NOMO-1 (cell line): Measurements from ENCODE around the gene SAP30L.

ENCODE experiments used
- DNase-seq, 2 experiments: peaks; one replicate each; lab custom pipeline; 2025; ENCODE audit not compliant: unreplicated experiment in 2 of 2; lab: John Stamatoyannopoulos, UW

The SAP30L gene, protein sequence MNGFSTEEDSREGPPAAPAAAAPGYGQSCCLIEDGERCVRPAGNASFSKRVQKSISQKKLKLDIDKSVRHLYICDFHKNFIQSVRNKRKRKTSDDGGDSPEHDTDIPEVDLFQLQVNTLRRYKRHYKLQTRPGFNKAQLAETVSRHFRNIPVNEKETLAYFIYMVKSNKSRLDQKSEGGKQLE

DNA sequence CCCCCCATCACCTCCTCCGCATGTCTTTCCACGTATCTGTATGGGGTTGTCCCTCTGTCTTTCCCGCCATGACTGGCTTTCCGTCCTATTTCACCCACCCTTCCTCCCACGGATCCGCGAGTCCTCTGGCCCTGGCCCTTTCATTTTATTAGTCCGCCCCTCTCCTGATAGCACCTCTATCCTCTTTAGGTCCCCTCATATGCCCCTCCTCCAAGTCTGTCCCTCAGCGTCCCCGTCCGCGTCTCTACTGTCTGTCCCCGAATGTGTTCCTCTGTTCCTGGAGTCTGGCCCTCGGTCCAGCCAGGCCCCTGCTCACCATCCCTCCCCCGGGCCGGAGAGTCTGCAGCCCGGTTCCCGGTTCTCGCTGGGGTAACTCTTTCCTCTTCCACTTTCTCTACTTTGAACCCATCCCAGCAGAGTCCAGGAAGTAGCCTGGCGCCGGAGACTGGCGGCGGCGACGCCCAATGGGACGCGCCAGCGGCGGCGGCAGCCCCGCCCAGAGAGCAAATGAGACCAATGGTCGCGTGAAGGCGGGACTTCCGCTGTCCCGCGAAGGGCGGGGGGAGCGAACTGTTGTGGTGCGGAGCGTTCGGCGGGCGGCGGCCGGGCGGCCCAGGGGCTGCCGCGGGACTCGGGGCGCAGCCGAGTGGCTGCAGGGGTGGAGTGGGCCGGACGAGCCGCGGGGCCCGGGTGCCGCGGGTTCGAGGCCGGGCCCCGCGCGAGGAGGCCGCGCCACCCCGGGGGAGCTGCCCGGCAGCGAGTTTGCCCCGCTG lies at the start of gene SAP30L:
Gene SAP30L, plus strand, starts transcription at position 576 of the 773 bp plus-strand sequence. CDS start 608 bp downstream, outside the sequence.
- DNase-seq = peak; percentile 87 to 88

DNA sequence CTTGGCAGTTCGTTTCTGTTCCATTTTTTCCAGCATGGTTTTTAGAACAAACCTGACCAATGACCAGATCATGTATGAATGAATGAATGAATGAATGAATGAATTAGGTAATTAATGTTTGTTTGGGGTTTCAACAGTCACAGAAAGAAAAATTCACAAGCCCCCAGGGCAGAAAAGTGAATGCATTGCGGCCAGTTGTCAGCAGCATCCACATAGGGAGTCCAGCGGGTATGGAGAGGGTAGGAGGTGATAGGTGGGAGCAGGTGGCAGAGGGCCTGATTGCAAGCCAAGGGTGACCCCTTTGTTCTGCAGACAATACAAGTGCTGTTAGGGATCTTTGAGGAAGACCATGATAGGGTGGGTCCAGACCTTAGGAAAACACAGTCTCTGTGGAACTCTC lies 49.7 kb upstream of the SAP30L start:
- DNase-seq = no peak

DNA sequence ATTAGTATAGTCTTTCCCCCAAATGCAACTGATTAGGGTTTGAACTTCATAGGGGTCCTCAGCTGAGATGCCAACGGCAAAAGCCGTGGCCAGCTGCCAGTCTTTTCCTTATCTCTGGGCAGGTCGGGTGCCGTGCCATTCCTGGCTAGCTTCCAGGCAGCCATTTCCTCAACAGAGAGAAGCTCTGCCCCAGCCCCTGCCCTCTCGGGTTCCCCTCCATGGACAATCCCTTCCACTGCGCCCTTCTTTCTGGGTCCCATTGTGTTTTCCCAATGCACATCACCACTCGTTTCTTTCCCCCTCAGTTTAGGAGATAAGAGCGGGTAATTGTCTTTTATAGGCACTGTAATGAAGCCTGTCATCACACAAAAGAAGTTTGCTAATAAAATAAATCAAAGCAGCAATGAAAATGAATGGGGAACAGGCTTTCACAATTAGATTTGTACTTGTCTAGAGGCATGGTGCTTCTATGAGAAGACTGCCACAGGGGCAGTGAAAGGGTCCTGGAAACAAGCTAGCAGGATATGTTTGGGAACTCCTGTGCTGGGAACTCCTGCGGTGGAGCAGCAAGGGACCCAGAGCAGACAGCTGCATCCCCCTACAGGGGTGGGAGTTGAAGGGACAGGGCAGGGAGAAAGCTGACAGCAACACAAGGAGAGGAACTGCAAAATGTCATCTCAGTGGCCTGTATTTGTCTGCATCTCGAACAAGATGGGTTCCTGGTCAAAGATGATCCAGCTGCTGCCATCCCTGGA lies 48.0 kb upstream of the SAP30L start:
- no peak for DNase-seq

DNA sequence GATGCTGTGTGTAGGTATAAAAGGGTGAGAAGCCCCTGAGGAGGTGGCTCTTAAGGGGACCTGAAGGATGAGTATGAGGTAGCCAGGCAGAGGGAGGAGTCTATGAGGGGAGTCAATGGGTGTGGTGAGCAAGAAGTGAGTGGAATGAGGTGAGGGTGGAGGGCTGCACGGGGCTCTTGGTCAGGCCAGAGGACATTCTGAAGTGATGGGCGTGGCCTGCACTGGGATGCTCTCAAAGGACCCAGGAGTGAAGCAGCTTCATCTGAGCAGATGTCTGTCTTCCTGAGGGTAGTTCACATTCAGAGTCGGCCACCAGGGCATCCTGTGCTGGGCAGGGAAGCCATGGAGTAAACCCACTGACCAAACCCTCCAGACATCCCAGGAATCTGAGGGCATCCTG lies 45.1 kb upstream of the SAP30L start:
- no peak for DNase-seq

DNA sequence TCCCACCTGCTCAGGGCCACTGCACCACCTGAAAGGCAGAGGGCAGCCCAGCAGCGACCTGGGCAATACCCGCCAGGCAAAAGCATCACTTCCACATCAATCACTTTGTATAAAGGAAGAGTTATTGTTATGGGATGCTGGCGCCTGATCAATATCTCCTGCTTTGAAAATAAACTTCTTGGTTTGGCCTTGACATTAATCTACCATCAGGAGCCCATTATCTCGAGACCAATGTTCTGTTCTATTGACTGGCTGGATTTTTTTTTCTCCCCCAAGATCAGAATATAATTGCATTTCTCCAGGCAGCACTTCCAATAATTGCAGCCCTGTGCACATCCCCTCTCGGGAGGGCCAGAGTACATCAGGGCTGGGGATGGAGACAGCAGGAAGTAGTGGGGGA lies 44.4 kb upstream of the SAP30L start:
- no peak for DNase-seq

DNA sequence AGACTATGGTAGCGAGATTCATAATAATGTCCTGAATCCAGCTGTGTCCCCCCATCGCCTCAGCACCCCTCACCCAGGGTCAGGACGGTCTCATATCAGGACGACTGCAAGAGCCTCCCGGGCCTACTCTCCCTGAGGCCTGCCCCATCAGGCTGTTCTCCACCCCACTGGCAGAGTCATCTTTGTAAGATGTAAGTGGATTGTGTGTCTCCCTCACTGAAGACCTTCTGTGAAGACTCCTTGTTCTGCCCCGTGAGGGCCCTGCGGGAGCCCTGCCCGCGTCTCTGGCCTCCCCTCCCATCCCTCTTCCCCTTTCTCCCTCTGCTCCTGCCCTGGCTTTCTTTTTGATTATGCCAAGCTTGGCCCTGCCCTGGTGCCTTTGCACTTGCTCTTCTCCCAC lies 43.9 kb upstream of the SAP30L start:
- no peak for DNase-seq

DNA sequence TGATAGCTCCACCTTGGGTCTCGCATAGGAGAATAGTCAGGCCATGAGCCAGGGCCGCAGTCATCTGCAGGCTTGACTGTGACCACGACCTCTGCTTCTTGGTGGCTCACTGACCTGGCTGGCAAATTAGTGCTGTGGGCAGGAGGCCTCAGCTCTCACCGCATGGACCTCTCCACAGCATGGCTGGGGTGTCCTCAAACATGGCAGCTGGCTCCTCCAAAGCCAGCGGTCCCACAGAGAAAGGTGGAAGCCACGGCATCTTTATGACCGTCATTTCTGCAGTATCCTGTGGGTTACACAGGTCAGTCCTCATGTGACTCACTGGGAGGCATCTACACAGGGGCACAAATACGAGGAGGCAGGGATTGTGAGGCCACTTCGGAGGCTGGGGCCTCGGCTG lies 43.2 kb upstream of the SAP30L start:
- DNase-seq = no peak

DNA sequence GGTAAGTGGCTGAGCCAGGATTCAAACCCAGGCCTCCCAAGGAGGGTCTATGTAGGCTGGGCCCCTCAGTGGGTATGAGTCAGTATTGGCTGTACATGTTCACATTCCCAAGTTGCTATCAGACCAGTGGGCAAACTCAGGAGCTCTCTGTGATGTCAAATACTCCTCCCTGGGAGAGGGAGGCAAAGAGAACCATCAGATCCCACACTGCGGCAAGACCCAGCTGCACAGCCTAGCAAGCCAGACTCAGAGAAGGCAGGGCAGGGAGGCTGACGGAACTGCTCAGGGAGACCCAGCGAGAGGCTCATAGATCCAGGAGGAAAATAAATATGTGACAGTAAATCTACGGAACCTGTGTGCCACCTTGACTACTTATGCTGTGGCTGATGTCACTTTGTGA lies 42.6 kb upstream of the SAP30L start:
- DNase-seq = no peak

DNA sequence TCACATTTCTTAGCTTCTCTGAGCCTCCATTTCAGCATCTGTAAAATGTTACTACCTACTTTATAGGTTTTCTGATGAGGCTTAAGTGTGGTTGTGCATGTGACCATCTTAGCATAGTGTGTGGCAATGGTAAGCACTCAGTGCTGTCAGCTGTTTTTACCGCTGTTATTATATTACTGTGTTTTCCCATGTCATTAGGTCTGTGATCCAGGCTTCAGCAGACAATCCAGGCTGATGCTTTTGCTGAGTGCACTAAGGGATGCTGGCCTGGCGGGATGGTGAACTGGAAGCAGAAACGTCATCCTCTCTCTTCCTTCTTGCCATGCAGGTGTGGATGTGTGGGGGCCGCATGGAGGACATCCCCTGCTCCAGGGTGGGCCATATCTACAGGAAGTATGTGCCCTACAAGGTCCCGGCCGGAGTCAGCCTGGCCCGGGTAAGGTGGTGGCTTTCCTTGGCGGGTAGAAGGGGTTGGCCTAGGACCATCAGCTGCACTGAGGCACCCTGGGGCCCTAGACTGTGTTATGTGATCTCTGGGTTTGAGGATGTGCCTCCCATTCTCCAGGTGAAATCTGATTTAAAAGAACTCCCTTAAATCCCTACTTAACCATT lies 41.9 kb upstream of the SAP30L start:
- DNase-seq = no peak

DNA sequence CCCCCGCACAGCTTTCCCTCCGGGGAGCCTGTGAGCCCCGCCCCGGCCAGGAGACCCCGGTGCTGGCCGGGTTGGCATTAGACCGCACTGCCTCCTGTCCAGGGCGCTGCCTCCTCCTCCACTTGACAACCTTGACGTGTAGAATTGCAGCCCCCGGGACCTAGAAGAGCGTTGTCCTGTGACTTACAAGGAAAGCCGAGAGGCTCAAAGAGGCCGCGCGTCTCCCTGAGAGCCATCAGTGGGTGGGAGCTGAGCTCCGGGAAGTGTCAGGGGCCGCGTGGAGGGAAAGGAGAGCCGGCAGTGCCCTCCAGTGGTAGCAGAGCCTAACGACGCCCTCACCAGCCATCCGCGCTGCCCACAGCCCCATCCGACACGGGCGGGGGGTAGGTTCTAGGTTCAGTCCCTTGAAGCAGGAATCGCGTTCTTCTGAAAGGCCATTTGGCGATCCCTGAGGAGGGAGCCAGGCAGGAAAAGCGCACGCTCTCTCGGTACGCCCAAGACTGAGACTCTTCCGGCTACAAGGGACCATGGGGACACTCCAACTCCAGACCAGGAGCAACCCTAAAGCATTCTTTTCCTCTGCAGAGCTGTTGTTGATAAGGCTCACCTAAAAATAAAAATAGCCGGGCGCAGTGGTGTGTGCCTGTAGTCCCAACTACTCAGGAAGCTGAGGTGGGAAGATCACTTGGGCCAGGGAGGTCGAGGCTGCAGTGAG lies 40.6 kb upstream of the SAP30L start:
- peak; percentile 44 to 54 for DNase-seq

DNA sequence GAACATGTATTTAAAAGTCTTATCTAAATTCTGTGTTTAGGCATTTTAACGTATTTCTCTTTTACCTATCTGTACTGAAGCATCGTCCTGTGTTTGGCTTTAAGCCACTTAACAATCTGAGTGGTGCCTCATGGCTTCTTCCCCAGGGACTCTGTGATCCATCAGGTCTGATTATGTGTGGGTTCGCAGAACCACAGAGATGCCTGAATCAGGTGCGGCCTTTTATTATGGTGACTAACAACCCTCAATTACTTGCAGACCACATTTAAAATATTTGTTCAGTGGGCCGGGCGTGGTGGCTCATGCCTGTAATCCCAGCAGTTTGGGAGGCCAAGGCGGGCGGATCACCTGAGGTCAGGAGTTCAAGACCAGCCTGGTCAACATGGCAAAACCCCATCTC lies 39.6 kb upstream of the SAP30L start:
- DNase-seq = no peak

DNA sequence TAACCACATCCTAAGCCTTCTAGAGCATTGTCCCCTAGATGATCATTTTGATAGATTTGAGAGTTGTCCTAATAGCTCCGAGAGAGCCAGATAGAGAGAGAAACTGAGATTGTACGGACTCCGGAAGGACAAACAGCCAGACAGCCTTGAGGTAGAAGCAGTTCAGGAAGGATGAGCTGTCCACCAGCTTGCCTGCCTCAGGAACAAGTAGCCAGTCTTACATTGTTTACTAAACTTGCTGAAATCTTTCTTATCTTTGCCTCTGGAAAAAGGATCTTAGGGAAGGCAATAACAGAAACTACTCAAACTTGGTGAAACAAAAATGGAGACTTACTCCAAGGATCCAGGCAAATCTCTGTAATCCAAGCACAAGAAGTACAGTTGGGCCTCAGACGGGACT lies 39.0 kb upstream of the SAP30L start:
- DNase-seq = no peak

DNA sequence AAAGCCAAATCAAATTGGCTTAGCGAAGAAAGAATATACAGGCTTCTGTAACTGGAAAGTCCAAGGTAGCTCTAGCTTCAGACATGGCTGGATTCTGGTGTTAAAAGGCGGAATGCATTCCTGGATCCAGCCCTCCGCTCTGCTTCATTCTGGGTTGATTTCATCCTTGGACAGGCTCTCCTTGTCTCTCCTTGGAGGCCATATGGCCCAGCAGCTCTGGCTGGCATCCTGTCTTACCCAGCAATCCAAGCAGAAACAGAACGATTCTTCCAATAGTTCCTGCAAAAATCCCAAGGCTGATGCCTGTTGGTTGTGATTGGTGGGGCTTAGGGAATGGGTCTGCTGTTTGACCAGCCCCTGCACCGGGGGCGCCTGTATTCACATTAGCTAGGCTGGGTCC lies 37.0 kb upstream of the SAP30L start:
- DNase-seq = no peak

DNA sequence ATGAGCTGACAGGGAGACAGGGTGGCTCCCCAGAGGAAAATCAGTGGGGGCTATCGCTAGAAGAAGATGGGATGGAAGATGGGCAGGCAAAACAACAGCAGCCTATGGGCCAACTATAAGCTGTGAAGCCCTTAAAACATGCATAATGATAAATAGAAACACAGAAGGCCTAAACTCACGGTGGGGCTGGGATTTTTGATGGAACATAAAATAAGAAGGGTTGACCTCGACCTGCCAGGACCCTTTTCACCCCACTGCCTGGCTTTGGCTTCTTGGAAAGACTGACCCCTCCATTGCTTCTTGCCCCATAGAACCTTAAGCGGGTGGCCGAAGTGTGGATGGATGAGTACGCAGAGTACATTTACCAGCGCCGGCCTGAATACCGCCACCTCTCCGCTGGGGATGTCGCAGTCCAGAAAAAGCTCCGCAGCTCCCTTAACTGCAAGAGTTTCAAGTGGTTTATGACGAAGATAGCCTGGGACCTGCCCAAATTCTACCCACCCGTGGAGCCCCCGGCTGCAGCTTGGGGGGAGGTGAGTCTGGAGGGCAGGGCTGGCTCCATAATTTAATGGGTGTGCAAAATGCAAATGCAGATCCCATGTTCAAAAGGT lies 36.5 kb upstream of the SAP30L start:
- DNase-seq = no peak

DNA sequence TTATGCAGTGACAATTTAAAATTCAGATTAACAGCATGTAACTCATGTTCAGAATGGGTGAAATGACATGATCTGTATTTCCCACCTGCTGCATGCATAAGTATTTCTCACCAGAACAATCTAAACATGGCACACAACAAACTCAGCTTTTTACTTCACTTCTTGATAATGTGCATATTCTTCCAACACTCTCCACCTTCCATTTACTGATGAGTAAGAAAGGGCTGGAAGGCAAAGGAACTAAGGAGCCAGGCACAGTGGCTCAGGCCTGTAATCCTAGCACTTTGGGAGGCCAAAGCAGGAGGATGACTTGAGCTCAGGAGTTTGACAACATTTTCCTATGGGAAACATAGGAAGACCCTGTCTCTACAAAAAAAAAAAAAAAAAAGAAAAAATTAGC lies 35.8 kb upstream of the SAP30L start:
- no peak for DNase-seq

DNA sequence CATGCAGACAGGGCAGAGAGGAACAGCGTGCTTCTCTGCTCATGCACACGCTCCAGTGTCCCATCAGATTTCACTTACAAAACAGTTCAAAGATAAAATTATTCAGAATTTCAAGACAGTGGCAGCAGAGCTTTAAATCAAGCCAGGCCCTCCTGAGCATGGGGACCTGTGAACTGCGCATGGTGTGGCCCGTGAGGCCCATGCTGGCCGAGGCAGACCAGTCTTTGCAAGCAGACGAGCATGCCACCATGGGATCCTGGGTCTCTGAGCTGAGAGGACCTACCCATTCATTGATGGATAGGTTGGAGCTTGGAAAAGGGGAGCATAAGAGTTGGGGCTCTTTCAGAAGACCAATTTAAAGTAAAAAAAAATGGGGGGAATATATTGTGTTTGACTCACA lies 35.0 kb upstream of the SAP30L start:
- no peak for DNase-seq

DNA sequence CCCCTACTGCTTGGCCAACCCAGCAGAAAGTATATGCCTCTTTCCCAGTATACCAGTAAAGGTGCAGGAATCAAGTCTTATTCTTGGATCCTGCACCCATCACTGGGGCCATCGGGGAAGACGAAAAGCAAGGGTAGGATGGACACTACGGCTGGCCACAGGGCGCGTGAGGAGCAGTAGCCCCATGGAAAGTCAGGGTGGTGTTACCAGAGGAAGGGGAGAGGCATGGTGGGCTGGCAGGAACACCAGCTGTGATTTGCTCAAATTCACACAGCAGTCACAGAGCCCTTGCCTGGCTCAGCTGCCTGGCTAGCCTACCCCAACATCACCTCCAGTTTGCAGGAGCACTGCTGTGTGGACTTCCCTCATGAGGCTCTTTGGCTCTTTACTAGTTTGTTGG lies 34.5 kb upstream of the SAP30L start:
- DNase-seq = no peak

DNA sequence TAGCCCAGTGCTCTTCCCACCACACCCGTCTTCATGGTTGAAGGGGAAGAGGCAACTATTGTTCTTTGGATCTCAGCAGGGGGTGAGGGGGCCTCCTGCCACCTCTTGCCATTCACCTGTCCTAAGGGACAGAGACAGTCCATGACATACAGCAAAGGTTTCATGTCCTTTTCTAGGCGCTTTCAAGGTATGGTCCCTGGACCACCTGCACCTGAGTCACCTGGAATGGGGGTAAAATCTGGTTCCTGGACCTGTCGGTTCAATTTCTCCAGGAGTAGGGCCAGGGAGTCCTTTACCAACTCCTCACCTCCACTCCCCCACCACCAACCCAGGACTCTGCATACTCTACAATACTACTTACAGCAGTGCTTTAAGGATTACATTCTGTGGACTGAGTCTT lies 33.5 kb upstream of the SAP30L start:
- DNase-seq = no peak

DNA sequence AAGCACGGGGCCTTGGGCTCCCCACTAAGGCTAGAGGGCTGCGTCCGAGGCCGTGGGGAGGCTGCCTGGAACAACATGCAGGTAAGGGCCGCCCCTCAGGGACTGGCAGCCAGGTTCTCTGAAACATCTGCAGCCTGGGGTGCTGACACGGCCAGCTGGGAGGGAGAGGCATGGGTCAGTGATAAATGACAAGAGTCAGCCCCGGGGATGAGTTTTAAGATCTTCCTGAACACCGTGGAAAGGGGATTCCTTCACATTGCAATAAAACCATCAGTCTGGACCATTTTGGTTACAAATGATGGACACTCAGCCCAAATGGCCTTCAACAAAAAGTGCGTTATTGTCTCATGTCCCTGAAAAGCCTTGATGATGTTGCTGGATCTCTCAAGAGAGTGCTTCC lies 32.9 kb upstream of the SAP30L start:
- no peak for DNase-seq

DNA sequence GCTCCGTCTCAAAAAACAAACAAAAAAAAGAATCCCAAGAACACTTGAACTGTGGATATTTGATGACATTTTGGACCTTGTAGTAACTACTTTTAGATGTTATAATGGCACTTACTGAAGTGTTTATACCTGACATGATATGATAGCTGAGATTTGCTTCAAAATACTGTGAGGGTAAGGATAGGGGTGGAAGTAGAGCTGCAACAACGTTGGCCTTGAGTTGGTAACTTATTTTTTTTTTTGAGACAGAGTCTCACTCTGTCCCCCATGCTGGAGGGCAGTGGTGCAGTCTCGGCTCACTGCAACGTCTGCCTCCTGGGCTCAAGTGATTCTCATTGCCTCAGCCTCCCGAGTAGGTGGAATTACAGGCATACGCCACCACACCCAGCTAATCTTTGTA lies 30.7 kb upstream of the SAP30L start:
- no peak for DNase-seq
